Endothelial cell of hepatic sinusoid (primary cell): ENCODE results near the gene OR5V1.
"Not testable (repeated sequence)": the region's sequence is repeated elsewhere in the genome, so short reads cannot be mapped to it uniquely, and the experiment has no call there.

Experiments
- in situ Hi-C: cut with HindIII; loops from 2 replicates; pipeline ENCODE4 v1.10.0; 2017; ENCODE audit warnings: low sequenced_read_pairs

OR5V1 gene

DNA sequence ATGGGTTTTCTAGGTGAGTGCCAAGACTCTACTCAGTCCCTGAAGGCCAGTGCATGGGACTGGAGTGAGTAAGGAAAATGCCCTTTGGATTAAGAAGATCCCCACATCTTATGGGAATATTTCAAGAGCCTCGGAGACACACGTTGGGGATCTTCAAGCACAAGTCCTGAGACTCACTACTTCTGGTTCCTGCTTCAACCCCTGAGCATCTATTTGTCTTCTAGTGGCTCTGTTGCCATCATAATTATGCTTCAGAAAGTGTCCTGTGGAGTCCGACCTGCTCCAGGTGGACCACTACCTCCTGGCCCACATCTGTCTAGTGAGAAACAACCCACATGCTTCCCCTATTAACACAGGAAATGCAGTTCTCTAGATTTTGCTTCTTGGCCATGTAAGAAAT, at the start of gene OR5V1:
OR5V1 (minus strand) TSS at position 101 of the 400 bp plus-strand sequence. CDS start 12,670 bp downstream, outside the sequence.
- in situ Hi-C loops = no loop called here

DNA sequence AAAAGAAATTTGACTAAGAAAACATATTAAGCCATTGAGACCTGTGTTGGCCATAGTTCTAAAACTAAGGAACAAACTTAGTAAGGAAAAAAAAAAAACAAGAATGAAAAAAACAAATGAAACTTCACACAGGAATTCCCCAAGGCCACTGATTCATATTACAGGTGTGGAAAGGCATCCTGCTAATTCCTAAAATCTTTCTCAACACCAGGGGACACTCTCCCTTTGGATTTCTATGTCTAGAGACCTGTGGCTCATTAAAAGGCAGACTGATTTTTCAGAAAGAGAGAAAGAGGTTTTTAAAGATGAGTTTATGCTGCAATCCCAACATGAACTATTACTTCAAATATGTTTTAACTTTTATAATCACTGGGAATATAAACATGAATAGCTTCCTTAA, 45.9 kb upstream of the OR5V1 start, which contains the start of gene OR12D1:
OR12D1 (plus strand) TSS at position 341 of the 400 bp plus-strand sequence.
- in situ Hi-C loops = no loop called here

DNA sequence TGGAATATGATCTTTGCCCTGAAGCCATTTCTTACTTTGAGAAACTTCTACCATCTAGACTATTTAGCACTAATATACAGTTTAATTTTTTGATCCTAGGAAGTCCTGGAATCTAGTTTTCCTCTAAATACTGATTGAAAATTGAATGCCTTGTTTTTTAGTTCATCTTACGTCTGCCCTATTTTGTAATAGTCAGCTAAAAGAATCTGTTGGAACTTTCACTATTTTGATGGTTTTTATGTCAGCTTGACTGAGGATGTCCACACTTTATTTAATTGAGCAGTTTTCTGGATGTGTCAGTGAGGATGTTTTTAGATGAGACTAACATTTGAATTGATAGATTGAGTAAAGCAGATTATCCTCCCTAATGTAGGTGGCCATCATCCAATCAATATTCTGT, 35.1 kb upstream of the OR5V1 start:
- in situ Hi-C loops = no loop called here

- in situ Hi-C loops = no loop called here
Observed at GRCh38 chr6:29399525-29399924, 30.9 kb upstream of the OR5V1 start.

DNA sequence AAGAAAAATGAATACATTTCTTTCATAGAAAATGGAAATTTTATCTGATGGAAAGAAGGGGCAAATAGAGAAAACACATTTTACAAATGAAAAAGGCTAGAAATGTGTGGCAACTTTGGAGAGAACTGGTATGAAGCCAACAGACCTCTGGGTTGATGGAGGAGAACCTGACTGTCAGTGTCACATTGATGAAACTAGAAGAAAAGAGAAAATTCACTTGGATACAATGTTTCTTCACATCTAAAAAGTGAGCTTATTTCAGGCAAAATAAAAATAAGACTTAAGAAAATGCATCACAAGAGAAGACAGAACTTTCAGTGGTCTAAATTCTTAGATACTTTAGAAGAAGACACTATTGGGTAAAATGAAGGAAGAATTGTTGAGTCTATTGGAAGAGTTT, 26.7 kb upstream of the OR5V1 start, which contains the start of gene OR12D2:
OR12D2 (plus strand) TSS at position 301 of the 400 bp plus-strand sequence. CDS start 1,069 bp downstream, outside the sequence.
- in situ Hi-C loops = no loop called here

DNA sequence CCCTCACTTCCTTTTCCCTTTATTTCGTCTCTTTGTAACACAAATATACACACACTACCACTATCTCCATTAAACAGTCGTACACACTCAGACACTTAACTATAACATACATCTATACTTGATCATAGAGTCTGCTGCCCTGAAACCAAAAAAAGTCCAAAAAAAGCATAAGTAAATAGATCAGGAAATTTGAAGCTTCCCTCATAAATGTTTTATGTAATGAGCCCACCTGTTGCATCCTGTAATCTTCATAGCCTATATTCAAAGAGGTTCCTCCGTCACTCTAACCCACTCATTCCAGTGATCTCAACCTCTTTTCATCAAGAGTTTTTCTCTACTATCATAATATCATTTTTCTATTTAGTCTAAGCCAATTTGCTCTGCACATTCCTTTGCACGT, 19.9 kb upstream of the OR5V1 start:
- in situ Hi-C loops = no loop called here

DNA sequence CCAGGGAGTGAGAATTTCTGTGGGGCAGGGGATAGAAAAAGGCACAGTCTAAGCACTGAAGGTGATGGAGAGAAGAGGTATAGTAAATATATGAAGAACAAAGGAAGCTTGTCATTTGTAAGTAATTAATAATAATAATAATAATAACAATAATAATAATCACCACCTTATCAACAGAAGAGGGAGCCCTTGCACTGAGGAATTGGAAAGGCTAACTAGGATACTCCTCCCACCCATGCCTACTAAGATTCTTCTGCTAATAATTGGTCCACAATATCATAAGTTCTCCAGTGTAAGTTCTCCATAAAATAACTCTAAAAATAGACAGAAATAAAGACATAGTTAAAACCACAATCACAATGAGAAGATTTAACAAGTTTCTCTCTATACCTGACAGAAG, 7.3 kb upstream of the OR5V1 start:
- in situ Hi-C loops = no loop called here

DNA sequence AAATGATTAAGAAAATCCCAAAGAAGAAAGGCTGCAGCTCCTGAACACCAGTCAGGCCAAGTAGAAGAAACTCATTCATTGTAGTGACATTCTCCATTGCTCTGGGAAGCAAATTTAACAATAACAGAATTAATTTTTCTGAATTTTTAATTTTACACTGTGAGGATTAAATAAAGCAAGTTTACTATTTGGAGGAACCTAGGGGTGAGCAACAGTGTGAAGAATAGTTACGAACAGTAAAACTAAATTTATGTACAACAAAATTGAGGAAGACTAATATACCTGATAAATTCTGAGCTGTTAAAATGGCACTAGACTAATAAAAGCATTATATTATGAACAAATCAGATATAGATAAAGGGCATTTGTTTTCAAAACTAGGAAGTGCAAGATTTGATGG, 6.5 kb upstream of the OR5V1 start, which contains the start of gene OR12D3:
OR12D3 (minus strand) TSS at position 101 of the 400 bp plus-strand sequence; CDS start at position 97, 4 bp downstream.
- in situ Hi-C loops = no loop called here

DNA sequence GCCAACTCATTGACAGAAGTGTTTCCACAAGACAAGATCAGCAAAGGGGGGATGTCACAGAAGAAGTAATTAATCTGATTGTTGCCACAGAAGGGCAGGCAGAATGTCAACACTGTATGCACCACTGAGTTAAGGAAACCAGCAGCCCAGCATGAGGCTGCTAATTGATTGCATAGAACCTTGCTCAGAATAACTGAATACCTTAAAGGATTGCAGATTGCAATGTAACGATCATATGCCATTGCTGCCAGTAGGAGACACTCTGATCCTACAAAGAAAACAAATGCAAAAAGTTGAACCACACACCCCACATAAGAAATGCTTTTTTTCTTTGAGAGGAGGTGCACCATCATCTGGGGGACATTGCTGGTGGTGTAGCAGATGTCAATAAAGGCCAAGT, 13.1 kb downstream of the OR5V1 start:
- in situ Hi-C loops = no loop called here

GRCh38 chr6:29354980-29355379, 13.7 kb downstream of the OR5V1 start:
- in situ Hi-C loops = no loop called here

GRCh38 chr6:29349348-29349747, 19.3 kb downstream of the OR5V1 start:
- in situ Hi-C loops = not testable (repeated sequence)

DNA sequence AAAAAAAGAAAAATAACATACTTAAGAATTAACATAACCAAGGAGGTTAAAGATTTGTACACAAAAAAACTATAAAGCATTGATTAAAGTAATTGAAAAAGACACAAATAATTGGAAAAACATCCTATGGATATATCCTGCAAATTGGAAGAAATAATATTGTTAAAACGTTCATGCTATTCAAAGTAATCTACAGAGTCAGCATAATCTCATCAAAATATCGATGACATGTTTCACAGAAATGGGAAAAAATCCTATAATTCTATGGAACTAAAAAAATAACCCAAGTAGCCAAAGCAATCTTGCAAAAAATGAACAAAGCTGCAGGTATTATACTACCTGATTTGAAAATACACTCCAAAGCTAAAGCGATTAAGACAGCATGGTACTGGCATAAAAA, 23.3 kb downstream of the OR5V1 start:
- in situ Hi-C loops = no loop called here

DNA sequence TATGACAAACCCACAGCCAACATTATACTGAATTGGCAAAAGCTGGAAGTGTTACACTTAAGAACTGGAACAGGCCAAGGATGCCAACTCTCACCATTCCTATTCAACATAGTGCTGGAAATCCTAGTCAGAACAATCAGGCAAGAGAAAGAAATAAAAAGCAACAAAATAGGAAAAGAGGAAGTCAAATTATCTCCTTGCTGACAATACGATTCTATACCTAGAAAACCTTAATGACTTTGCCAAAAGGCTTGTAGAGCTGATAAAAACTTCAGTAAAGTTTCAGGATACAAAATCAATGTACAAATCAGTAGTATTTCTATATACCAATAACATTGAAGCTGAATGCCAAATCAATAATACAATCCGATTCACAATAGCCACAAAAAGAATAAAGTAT, 32.4 kb downstream of the OR5V1 start:
- in situ Hi-C loops = no loop called here

GRCh38 chr6:29332676-29333075, 36.0 kb downstream of the OR5V1 start:
- in situ Hi-C loops = no loop called here

- in situ Hi-C loops = no loop called here
Observed at GRCh38 chr6:29325777-29326176, 42.9 kb downstream of the OR5V1 start.

DNA sequence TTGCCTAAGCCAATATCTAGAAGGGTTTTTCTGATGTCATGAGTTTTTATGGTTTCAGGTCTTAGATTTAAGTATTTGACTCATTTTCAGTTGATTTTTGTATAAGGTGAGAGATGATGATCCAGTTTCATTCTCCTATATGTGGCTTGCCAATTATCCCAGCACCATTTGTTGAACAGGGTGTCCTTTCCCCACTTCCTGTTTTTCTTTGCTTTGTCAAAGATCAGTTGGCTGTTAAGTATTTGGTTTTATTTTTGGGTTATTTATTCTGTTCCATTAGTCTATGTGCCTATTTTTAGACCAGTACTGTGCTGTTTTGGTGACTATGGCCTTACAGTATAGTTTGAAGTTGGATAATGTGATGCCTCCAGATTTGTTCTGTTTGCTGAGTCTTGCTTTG, 45.3 kb downstream of the OR5V1 start:
- in situ Hi-C loops = not testable (repeated sequence)

- in situ Hi-C loops = no loop called here
Observed at GRCh38 chr6:29319931-29320330, 48.7 kb downstream of the OR5V1 start.
